CMK (cell line): ENCODE measurements around the gene VRK3.

Experiments used
- DNase-seq: peaks from one replicate; pipeline ENCODE4 v3.0.0-alpha.2; 2010; ENCODE audit warnings: low read depth

Gene VRK3

DNA sequence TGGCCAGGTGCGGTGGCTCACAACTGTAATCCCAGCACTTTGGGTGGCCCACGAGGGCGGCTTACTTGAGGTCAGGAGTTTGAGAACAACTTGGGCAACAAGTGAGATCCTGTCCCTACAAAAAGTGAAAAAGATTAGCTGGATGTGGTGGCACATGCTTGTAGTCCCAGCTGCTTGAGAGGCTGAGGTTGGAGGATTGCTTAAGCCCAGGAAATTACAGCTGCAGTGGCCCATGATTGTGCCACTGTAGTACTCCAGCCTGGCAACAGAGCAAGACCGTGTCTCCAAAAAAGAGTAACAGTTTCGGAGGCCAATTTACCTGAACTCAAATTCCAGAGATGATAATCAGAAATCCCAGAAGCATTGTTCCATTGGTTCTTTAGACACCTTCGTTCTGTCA is 5.1 kb upstream of the VRK3 start:
- no peak for DNase-seq

DNA sequence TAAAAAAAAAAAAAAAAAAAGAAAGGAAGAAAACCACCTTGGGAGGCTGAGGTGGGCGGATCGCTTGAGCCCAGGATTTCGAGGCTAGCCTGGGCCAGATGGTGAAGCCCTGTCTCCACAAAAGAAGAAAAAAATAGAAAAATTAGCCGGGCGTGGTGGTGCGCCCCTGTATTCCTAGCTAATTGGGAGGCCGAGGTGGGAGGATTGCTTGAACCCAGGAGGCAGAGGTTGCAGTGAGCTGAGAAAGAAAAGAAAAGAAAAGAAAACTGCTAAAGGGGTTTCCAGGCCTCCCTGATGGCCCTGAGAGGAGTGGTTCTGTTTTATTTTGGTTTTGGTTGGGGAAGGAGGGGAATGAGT is 1.4 kb upstream of the VRK3 start:
- no peak for DNase-seq

DNA sequence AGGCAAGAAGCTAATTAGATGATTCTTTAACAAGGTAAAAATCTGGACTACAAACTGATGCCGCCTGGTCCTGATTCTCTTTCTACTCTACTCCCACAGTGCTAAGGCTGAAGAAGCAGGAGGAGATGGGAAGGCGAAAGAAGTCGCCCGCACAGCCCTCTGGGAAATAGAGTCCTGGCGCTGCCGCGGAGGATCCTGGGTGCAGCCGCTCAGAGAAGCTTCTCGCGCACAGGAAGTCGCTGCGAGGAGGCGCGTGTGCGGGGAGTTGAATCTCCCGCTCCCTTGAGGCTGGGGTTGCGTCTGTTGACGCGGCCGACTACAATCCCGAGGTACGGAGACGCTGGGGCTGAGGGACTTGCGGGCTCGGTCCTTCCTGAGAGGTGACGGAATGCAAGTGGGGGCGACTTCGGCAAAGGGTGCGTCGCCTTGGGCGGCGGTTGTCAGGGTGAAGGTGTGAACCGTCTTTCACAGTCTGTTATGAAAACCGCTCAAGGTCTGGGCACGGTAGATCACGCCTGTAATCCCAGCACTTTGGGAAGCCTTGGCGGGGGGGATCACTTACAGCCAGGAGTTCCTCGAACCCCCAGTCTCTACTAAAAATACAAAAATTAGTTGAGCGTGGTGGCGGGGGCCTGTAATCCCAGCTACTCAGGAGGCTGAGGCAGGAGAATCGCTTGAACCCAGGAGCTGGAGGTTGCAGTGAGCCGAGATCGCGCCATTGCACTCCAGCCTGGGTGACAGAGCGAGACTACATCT is 800 bp upstream of the VRK3 start, which contains the start of gene ZNF473:
Gene ZNF473, plus strand, starts transcription at position 212 of the 756 bp plus-strand sequence. CDS start 5,078 bp downstream, outside the sequence.
- DNase-seq = peak; percentile 88

DNA sequence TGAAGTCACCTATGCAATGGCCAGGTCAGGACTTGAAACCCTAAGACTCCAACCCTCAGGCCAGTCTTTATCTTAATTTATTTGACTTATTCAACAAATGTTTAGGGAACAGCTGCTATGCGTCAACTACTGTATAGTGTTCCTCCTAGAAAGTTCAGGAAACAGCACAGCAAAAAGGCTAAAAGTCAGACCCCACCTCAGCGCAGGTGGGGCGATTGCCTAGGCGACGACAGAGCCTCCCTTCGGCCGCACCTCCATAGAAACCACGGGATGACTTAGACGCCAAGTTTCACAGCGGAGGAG is 502 bp downstream of the VRK3 start:
- DNase-seq = no peak

DNA sequence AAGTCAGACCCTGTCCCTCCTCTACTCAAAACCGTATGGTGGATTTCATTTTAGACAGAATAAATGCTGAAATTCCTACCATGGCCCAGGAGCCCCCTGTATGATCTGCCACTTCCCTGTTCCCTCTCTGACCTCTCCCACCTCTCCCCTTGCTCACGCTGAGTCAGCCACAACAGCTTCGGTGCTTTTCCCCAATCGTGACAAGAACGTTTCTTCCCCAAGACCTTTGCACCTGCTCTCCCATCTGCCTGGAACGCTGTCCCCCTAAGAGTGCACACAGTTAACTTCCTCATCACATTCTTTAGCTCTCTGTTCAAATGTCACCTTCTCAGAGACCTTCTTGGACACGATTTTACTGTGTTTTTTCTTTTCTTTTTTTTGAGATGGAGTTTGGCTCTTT is 2.3 kb downstream of the VRK3 start:
- DNase-seq = no peak

DNA sequence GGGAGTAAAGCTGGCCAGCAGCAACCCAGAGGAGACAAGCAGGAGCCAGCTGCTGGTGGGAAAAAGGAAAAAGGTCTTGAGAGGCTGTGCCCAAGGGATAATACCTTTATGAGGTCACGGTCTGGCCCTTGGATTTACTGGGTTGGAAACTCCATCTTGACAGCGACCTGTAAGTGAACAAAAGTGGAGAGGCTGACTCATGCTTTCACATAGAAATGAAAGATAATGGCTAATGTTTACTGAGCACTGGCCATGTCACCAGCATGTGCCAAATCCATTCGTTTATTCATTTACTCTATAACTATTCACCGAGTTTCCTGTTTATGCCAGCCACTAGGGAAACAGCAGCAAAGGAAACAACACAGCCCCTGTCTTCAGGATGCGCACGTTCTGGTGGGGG is 4.7 kb downstream of the VRK3 start:
- no peak for DNase-seq

DNA sequence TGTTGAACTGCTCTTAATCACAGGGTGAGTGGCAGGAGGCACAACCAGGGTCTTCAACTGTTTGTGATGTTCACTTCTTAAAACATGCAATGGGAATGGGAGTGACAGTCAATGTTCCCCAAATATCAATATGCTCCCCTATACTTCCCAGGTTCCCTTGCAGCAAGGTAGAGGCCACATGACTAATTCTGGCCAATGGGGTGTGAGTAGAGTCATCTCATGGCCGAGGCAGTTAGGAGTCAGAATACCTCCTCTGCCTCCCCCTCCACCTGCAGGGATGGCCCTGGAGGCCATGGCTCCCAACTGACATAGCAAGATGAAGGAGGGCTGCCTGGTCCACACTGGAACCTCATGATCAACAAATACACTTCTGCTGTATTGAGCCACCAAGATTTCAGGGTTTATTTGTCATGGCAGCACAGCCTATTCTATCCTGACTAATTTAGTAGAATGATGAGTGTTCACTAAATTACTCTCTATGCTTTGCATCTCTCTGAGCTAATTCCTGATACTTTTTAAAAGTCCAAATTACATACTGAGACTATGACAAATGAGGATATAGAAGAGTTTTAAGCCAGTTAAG is 8.9 kb downstream of the VRK3 start:
- no peak for DNase-seq

DNA sequence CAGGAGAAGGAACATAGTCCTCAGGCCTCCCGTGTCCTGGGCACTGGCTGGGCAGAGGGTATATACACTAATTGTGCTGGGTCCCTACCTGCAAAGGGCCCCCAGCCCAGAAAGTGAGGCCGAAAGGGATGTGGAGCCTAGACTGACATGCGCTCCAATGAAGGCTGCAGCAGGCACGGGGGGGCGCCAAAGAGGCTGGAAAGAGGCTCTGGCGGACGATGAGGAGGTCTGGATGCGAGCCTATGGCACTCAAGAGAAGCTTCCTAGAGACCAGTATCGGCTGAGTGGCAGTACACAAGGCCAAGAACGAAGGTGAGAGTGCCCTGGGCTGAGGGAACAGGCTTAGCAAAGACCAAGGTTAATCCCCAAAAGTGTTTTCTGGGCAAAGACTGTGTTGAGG is 16.6 kb downstream of the VRK3 start:
- no peak for DNase-seq

DNA sequence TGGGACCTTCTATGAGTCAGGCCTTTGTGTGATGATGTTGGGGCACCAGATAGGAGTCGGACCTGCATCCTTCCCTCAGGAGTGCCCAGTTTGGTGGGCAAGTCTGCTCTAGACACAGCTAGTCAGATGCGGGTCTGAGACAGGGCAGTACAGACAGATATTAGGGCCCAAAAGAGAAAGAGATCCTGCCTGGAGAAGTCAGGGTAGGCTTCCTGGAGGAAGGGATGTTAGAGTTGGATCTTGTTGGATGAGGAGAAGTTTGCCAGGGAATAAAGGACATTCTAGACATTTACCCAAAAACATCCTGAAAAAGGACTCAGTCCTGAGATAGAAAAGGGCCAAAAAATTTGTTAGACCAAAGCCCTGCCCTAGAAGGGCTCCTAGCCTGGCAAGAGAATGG is 17.2 kb downstream of the VRK3 start:
- DNase-seq = no peak

DNA sequence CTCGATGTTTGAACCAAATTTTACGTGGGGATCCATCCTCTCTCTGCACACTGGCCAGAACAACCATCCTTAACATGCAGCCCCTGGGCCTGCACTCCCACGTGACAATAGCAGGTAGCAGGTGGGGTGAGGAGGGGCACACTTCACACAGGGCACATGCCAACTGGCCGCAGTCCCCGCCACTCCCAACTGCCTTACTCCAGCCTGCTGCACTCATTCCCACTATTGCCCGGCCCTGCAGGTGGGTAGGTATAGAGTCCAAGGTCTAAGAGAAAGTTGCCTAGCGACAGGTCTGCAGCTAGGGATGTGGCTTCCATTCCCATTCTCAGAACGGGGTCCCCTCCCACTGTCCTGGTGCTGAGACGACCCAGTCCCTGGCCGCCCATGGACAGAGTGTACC is 18.0 kb downstream of the VRK3 start:
- no peak for DNase-seq

DNA sequence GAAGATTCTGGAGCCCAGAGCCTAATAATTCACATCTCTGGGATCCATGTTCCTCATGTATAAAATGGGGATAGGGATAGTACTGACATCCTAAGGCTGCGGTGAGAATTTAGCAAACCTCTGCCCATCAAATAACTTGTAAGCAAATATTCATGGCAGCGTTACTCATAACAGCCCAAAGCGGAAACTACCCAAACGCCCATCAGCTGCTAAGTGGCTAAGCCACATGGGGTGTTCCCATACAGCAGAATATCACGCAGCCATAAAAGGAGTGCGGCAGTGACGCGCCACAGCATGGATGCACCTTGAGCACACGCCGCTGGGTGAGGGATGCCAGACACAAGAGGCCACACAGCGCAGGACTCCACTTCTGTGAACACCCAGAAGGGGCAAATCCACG is 19.7 kb downstream of the VRK3 start:
- DNase-seq = no peak

DNA sequence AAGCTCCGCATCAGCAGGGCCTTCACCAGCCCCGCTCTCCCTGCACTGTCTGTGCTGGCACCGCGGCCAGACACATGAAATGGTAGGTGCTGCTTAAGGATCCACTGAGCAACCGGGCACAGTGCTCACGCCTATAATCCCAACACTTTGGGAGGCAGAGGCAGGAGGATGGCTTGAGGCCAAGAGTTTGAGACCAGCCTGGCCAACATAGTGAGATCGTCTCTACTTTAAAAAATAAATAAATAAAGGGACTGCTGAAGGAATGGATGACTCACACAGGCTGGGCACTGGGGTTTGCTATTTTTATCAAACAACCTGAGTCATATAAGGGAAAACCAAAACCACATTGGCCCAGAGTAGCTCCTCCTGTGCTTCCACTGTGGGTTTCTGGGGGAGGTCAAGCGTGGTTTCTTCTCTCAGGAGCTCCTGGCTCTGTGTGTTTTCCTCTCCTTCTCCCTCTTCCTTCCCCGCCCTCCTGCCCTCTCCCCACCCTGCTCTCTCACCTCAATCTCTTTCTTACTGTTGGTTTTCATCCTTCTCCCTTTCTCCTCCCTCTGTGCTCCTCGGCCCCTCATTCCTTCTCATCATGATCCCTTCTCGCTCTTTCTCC is 21.3 kb downstream of the VRK3 start:
- DNase-seq = no peak

DNA sequence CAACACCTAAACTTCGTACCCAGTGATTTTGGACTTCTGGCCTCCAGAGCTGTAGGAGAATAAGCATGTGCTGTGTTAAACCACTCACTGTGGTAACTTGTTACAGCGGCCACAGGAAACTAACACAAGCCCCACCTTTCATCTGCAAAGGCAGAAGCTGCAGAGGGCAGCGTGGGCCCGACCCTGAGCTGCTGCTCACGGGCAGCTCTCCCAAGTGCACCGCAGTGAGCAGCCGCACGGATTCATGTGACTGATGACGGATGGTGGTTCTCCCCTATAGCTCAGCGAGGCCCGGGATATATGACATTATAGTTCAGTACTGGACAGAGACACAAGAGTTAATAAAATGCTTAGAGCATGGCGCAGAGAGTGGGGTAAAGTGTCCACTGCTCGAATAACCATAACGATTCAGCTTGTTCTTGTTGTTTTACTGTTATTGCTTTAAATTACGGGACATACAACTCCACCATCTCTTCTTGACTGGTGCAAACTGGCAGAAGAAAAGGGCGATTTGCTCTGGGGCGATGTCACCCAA is 21.9 kb downstream of the VRK3 start:
- no peak for DNase-seq

DNA sequence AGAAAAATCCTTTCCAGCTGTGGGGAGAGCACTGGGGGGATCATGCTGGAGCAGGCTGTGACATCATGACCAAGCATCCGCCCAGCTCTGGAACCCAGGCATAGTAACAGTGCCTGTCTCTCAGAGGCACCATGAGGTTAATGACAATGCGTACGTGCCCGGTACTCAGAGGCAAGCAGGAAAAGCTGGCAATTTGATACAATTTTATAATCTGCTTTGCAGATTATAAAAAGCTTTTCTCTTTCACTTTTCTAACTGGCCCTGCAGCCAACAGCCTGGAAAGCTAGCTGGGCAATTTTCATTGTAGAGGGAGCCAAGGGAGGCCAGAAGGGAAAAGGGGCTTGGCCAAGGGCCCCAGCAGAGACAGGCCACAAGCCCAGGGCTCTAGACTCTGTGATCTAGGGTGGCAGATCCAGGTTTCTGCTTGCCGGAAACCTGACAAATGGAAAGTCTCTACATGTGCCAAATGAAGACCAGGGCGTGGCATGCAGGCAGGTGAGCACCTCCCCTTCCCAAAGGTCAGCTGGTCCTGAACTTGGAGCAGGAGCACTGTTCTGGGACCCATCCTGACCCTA is 22.7 kb downstream of the VRK3 start:
- no peak for DNase-seq

DNA sequence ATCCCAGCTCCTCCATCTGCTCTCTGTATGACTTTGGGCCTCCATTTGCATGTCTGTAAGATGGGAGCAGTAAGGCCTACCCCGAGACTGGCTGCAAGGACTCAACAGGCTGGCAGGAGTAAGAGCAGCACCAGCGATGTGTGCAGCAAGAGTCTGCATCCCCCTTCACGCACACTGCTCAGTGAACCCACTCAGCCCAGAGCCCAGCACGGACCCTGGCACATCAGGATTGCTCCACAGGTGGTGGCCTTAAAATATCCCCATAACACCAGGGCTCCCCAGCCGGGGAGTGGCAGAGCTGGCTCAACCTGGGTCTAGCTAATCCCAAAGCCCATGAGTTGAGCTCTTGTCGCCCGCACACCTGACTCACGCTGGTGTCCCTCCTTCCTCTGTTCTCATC is 23.4 kb downstream of the VRK3 start:
- no peak for DNase-seq

DNA sequence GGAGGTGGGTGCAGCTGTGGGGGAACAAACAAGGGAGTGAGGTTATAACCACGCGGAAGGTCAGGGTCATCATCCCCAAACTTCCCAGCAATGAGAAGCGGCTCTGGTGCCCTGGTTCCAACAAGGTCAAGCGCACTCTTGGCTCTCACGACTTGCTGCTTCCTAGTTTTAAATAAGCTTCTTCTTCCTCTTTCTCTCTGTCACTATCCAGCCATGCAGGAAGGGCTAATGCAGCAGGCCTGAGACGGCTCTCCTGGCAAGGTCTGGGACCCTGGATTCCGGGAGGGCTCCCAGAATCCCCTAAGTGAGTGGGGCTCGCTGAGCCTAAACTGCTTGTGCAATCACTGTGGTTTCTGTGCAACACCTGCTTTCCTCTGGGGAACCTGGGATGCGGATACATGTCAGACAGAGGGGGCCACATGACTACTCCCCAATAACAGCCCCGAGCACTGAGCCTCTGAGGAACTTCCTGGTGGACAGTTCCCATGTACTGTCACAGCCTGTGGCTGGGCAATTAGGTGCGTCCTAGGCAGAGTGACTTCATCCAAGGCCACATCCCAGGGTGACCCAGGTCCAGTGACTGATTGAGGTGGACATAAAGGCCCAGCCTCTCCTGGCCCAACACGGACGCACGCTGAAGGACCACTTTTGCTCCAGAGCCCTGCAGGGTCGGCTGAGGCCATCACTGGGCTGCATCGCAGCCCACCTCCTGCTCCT is 24.2 kb downstream of the VRK3 start:
- no peak for DNase-seq

DNA sequence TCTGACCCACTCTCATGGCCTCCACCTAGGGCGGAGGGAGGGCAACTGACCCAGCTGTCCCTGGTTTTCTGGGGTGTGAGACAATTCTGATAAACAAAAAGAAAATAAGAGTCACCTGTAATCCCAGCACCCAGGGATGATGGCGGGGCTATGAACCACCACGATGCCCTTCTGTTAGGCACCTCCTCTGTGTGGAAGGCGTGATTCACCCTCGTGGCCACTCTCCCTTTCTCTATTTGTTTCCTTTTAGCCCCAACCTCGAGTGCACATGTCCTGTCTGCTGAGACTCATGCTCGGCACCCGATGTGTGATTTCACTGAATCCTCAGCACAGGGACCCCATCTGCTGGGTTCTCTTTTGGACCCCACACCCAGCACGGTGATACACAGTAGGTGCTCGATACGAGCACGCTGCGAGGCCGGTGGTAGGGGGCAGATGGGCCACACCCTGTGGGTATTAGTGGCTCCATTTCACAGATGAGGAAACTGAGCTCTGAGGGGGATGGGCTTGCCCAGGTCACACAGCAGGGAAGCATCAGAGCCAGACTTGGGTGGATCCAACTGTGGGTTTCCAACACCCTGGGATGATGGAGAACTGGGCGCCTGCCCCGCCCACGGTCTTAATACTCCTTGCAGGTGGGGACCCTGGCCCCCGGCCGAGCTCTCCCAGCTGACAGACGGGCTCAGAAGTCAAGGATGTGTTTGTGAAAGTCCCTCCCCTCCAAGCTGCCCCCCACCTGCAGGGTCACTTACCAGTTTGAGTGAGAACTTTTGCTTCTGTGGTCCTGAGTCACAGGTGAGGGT is 24.9 kb downstream of the VRK3 start:
- no peak for DNase-seq

DNA sequence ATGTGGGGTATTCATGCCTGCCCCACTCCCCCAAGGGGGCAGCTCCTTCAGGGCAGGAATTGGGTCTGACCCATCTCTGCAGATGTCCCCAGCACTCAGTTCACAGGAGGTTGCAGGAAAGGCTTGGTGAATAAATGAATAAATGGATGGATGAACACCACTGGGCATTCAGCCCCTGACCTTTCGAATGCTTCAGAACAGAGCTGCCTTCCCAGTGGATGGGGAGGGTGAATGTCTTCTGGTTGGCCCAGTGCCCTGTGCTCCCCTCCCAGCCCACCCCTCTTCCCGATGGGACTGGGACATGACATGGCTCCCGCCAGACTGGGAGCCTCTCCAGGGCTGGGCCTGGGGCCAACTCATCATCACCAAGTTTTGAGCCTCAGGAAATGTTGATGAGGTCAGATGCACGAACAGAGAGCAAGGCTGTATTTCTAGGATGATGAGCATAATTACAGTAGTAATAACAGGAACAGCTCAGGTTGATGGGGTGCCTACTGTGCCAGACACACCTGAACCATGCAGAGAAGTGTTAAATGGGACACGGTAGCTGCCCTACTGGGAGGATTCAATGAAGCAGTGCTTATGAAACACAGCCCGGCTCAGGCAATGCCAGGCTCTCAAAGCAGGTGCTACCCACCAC is 25.7 kb downstream of the VRK3 start:
- no peak for DNase-seq

DNA sequence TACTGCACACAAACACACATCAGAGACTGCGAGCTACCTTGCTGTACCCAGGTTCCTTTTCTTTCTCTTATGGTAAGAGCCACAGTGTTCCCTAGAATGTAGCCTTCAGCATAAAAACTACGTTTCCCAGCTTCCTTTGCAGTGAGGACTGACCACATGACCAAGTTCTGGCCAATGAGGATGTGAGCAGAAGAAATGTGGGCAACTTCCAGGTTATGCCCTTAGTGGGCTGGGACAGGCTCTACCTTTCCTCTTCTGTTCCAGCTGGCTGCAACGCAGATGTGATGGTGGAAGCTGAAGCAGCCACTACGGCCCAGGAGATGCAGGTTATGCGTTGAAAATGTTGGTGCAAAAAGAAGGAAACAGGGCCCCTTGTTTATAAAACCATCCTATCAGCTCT is 27.5 kb downstream of the VRK3 start:
- peak; percentile 49 for DNase-seq

DNA sequence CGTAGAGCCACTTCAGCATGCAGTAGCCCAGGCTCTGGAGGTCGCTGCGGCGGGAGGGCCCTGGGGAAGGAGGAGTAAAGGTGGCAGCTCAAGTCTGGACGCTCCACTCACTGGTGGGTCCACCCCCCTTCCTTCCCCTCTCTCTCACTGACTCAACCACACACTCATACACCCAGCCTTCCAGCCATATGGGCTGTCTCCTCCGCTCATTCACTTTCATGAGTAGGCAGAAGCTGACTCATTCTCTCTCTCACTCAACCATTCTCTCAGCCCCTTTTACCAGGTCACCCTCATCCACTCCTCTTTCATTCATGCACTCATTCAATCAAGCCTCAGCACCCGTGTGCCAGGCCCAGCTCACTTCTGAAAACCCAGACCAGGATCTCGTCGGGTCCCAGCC is 36.7 kb downstream of the VRK3 start:
- no peak for DNase-seq

DNA sequence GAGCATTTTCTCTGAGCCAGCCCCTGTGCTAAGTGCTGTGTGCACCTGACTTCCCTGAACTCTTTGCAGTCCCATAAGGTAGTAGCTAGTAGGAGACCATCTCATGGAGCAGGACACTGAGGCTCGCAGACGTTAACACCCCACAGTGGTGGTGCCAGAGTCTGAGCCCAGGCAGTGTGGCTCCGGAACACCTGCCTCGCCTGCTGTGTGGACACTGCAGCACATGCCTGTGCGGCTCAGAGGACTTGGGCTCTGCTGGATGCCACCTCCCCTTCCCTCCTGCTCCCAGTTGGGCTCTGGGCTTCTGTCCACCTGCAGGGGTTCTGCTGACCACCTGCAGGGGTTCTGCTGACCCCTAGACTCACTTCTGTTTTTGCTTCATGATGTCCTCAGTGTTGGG is 37.2 kb downstream of the VRK3 start:
- no peak for DNase-seq
